ENCODE data around the gene MGAT5. TPM values are rescaled to one million over a fixed set of nuclear protein-coding genes. Genes with fewer than 3 reads are reported as not detected.

Gene MGAT5, protein sequence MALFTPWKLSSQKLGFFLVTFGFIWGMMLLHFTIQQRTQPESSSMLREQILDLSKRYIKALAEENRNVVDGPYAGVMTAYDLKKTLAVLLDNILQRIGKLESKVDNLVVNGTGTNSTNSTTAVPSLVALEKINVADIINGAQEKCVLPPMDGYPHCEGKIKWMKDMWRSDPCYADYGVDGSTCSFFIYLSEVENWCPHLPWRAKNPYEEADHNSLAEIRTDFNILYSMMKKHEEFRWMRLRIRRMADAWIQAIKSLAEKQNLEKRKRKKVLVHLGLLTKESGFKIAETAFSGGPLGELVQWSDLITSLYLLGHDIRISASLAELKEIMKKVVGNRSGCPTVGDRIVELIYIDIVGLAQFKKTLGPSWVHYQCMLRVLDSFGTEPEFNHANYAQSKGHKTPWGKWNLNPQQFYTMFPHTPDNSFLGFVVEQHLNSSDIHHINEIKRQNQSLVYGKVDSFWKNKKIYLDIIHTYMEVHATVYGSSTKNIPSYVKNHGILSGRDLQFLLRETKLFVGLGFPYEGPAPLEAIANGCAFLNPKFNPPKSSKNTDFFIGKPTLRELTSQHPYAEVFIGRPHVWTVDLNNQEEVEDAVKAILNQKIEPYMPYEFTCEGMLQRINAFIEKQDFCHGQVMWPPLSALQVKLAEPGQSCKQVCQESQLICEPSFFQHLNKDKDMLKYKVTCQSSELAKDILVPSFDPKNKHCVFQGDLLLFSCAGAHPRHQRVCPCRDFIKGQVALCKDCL
- 58.8 TPM for total RNA-seq (ENCODE audit: unreplicated experiment)
- long read RNA-seq, partial matches to known transcripts, result 0 of 1 reads
- long read RNA-seq, other reads (novel, unspliced or antisense), result 1 of 1 reads

DNA sequence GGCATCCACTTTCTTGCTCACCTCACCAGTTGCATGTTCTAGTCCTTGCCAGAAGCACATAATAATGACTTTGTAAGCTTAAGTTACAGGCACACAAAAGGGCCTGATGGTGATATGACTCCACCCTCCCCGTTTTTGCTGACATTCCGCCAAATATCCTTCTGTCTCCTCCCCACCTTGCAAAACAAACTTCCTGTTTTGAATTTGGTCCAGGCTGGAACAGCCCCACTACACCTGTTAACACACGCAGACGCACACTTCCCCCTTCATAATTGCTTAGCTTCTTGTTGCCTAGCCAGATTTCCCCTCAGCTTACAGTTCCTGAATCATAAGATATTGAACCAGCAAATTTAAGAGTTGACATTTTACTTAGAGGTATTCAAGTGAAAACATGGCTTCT, at the start of gene MGAT5:
TSS of gene MGAT5 (plus strand) at position 269 of the 400 bp plus-strand sequence. CDS start 332 bp downstream, outside the sequence.
- H3K36me3 Mint-ChIP-seq (ENCODE audit: unreplicated experiment), result no peaks in the 10 kb centered on the region
- TF ChIP-seq, protein P1, sequence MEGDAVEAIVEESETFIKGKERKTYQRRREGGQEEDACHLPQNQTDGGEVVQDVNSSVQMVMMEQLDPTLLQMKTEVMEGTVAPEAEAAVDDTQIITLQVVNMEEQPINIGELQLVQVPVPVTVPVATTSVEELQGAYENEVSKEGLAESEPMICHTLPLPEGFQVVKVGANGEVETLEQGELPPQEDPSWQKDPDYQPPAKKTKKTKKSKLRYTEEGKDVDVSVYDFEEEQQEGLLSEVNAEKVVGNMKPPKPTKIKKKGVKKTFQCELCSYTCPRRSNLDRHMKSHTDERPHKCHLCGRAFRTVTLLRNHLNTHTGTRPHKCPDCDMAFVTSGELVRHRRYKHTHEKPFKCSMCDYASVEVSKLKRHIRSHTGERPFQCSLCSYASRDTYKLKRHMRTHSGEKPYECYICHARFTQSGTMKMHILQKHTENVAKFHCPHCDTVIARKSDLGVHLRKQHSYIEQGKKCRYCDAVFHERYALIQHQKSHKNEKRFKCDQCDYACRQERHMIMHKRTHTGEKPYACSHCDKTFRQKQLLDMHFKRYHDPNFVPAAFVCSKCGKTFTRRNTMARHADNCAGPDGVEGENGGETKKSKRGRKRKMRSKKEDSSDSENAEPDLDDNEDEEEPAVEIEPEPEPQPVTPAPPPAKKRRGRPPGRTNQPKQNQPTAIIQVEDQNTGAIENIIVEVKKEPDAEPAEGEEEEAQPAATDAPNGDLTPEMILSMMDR (IDR thresholded peaks at IDR 0.05; ENCODE audit: partially characterized antibody, unreplicated experiment), result no peak
- no peak within 1 kb of the TSS for H3K4me3 Mint-ChIP-seq (ENCODE audit: unreplicated experiment)
- peaks cover 6% of the 10 kb centered on the region for H3K4me1 Mint-ChIP-seq (ENCODE audit: low read depth, unreplicated experiment)
- H3K27ac Mint-ChIP-seq (ENCODE audit: unreplicated experiment), result no peak within 1 kb of the TSS
- peaks cover 4% of the 10 kb centered on the region for H3K9me3 Mint-ChIP-seq (ENCODE audit: unreplicated experiment)
- no peak for DNase-seq
- peaks cover 2% of the 10 kb centered on the region for H3K27me3 Mint-ChIP-seq (ENCODE audit: unreplicated experiment)

DNA sequence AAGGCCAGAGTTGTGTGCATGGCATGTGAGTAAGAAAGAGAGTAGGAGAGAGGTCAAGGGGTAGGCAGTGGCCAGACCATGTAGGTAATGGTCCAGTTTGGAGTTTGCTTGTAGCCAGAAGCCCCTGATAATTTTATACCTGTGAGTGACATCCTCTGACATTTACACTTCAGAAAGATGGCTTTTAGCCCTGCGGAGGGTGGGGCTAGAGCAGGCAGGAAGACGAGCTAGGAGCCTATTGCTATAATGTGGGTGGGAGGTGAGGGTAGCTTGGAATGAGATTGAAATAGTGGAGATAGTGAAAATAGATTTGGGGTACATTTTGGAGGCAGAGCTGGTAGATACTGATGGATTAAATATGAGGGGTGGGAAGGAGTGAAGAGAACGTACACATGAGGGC, 48.8 kb upstream of the MGAT5 start:
- no peaks in the 10 kb centered on the region for H3K27me3 Mint-ChIP-seq (ENCODE audit: unreplicated experiment)
- H3K9me3 Mint-ChIP-seq (ENCODE audit: unreplicated experiment), result peaks cover 1% of the 10 kb centered on the region
- DNase-seq, result no peak
- H3K36me3 Mint-ChIP-seq (ENCODE audit: unreplicated experiment), result no peaks in the 10 kb centered on the region
- TF ChIP-seq, protein P1 (IDR thresholded peaks at IDR 0.05; ENCODE audit: partially characterized antibody, unreplicated experiment), result no peak
- H3K4me3 Mint-ChIP-seq (ENCODE audit: unreplicated experiment), result no peak overlapping the region
- H3K4me1 Mint-ChIP-seq (ENCODE audit: low read depth, unreplicated experiment), result peaks cover 25% of the 10 kb centered on the region
- no peak overlapping the region for H3K27ac Mint-ChIP-seq (ENCODE audit: unreplicated experiment)

DNA sequence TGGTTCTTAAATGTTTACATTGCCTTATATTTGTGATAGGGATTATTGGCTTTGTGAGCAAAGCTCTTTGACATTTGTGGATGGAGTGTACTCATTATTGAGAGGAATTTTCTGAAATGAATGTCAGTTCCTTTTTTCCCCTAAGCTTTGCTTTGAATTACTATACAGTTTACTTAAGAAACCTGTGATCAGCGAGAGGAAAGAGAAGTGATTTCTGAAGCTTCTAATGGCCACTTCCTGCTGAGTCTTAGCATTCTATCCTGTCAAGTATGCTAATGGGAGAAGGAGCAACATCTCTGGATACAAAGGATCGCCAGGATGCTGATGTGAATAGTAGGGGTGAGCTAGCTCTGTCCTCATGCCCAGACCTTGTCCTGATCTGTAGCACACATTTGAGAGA, 47.8 kb upstream of the MGAT5 start:
- Mint-ChIP-seq H3K27me3 (ENCODE audit: unreplicated experiment) (no peaks in the 10 kb centered on the region), H3K36me3 (ENCODE audit: unreplicated experiment) (no peaks in the 10 kb centered on the region), H3K4me3 (ENCODE audit: unreplicated experiment) (no peak overlapping the region), H3K27ac (ENCODE audit: unreplicated experiment) (no peak overlapping the region), H3K9me3 (ENCODE audit: unreplicated experiment) (no peaks in the 10 kb centered on the region), H3K4me1 (ENCODE audit: low read depth, unreplicated experiment) (peaks cover 19% of the 10 kb centered on the region)
- no peak for DNase-seq
- TF ChIP-seq, protein P1 (IDR thresholded peaks at IDR 0.05; ENCODE audit: partially characterized antibody, unreplicated experiment), result no peak

DNA sequence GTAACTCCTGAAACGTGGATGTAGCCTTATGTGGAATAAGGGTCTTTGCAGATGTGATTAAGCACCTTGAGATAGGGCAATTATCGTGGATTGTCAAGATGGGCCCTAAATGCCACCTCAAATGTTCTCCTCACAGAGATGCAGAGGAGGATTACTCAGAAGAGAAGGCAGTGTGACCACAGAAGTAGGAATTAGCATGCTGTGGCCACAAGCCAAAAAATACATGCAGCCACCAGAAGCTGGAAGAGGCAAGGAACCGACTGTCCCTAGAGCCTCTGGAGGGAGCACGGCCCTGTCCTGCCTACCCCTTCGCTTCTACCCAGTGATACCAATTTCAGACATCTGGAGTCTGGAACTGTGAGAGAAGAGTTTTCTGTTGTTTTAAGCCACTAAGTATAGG, 47.3 kb upstream of the MGAT5 start:
- Mint-ChIP-seq H3K4me3 (ENCODE audit: unreplicated experiment) (no peak overlapping the region), H3K27ac (ENCODE audit: unreplicated experiment) (no peak overlapping the region), H3K36me3 (ENCODE audit: unreplicated experiment) (no peaks in the 10 kb centered on the region), H3K27me3 (ENCODE audit: unreplicated experiment) (no peaks in the 10 kb centered on the region), H3K4me1 (ENCODE audit: low read depth, unreplicated experiment) (peaks cover 16% of the 10 kb centered on the region), H3K9me3 (ENCODE audit: unreplicated experiment) (no peaks in the 10 kb centered on the region)
- TF ChIP-seq, protein P1 (IDR thresholded peaks at IDR 0.05; ENCODE audit: partially characterized antibody, unreplicated experiment), result no peak
- no peak for DNase-seq

Data from glutamatergic neuron (in vitro differentiated cells).